Measurements from ENCODE around the gene DIAPH3.

Gene DIAPH3

DNA sequence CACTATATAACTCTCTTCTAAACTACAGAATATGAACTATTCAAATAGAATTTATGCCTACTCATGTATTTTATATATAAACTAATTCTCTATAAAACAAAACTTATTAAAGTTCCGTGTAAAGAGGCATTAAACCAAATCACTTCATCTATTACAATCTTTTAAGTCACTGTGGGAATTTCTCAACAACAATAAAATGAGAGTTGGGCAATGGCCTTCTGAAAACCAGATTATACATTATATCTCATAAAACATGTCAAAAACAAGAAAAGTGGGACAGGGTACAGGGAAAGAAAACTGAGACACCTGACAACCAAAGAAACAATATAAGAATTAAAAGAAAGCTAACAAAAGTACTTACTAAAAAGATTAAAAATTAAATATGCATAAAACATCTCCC is 145.2 kb downstream of the DIAPH3 start:
- DNase-seq, result no peak

DNA sequence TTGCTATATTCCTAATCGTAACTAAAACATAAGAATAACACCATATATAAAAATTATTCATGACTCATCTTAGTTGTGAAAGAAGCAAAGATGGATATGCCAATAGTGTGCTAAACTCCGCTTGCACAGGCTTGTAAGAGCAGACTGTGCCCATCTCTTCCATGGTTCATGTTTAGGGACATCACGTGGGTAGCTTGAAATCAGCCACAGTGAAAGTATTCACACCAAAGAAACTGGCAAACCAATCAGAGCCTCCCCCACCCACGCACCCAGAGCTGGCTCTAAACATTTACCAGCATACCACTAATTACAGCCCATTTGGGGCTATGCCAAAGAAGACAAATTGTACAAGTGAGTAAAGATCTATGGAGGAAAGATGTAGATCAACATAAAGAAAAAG is 147.5 kb downstream of the DIAPH3 start:
- DNase-seq, result no peak

GRCh38 chr13:60013166-60013565 is 150.6 kb downstream of the DIAPH3 start:
- DNase-seq, result no peak

DNA sequence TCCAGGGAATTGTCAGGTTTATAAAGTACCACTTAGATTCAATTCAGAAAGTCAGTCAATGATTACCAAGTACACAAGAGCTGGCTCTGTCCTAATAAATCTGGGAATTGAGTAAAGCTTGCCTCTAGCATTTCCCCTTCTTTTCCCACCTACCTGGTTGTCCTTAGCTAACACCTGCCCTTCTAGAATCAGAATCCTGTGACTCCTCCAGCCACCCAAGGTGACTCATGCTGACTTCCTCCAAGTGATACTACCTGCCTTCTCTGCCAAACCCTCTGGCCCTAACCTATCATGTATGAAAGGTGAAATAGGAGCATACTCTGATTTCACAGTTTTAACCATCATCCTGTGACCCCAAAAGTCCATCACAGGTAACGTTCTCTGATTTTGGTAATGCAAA is 151.2 kb downstream of the DIAPH3 start:
- DNase-seq, result peak; percentile 1

- peak; percentile 17 for DNase-seq
These were observed 154.2 kb downstream of the DIAPH3 start for GRCh38 chr13:60009300-60010253.

DNA sequence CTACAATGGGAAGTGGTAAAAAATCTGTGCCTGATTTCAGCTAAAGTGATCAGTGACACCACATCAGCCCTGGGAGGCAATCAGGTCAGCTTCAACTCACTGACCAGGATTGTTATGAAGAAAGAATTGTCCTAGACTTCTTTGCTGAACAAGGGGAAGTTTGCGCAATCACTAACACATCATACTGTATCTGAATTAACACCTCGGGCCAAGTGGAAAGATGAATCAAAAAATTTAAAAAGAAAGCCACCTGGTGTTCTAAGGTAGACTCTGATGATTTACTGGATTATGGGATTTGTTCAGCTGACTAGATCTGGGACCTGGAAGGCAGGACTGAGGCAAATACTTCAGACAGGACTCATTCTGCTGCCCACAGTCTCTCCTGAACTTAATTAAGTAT is 161.8 kb downstream of the DIAPH3 start:
- DNase-seq, result no peak

GRCh38 chr13:60000976-60001375 is 162.8 kb downstream of the DIAPH3 start:
- DNase-seq, result no peak

DNA sequence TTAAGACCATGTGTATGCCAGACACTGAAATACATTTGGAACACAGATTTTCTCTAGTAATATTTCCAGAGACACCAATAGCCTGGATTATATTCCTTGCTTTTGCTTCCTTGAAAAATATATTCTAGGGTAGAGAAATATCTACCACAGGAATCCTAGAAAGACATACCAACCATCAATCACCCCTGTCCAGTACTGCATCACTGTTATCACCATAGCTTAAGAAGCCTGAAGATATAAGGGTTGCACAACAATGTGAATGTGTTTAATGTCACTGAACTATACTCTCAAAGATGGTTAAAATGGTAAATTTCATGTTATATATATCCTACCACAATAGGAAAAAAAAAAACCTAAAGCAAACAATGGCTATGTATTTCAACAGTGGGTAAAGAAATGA is 163.6 kb downstream of the DIAPH3 start:
- no peak for DNase-seq

GRCh38 chr13:59997976-59998375 is 165.8 kb downstream of the DIAPH3 start:
- no peak for DNase-seq

DNA sequence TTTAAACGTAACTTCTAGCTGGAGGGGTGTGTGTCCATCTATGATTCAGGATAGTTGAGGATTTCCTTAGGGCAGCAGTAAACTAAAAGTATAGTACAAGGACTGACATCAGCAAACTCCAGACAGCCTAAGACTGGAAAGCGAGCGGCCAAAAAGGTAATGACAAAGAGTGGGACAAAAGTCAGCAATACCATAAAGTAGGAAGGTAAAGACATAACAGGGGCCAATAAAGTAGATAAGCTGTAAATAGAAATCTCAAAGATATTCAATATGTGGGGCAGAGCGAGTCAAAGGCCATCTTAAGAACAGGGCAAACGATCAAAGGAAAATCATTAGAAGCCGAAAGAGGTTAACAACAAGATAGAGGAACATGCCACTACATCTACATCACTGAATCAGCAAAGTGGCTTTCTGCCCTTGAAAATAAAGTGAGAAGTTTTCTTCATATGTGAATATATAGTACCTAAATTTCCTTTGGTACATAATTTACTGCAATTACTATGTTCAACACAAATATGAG is 167.2 kb downstream of the DIAPH3 start:
- DNase-seq, result no peak

DNA sequence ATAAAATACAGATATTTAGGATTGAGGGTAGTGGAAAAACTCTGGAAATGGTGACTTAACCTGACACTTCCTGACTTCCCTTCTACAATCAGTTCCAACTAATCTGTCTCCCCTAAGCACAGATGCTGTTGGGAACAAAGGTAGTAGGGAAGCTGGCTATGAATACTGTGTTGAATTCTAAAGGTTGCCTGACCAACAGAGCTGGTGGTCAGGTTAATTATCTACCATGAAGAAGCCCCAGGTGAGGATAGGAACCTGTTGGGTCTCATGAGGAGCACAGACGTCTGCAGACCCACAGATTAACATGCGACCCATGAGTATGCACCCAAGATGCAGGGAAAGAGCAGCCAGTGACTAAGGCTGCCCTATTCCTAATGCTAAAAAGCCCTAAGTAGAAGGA is 172.3 kb downstream of the DIAPH3 start:
- DNase-seq, result no peak

- no peak for DNase-seq
These were observed 180.9 kb downstream of the DIAPH3 start for GRCh38 chr13:59982631-59983382.

DNA sequence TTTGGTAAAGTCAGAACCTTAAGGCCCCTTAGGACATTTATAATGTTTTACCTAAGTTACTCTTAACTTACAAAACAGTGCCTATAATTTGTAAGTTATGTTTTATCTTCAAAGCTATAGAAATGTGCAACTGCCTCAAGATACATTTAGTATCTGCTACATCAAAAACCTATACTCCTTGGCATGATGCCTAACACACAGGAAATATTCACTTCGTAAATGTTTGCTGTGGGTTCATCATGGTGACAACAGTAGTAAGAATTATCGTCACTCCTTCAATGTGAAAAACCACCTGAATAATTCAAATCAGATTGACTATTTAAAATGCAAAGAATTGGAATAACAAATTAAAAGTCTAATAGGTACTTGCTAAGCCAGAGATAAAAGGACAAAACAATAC is 184.1 kb downstream of the DIAPH3 start:
- no peak for DNase-seq

DNA sequence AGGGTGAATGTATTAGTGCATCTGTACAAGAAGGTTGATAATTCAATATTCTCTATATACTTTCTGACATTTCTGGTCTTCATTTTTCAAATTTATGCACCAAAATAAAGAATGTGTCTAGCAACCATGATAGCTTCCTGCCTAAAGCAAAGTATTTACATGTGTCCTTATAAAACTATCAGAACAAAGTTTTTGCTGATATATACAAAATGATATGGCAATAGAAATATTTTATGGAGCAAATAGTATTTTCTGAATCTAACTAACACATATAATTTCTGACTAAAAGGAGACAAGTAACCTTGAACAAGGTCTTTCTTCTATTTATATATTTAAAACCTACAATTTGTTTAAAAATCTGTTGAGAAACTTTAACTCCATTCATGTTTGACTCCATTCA is 184.9 kb downstream of the DIAPH3 start:
- DNase-seq, result no peak

DNA sequence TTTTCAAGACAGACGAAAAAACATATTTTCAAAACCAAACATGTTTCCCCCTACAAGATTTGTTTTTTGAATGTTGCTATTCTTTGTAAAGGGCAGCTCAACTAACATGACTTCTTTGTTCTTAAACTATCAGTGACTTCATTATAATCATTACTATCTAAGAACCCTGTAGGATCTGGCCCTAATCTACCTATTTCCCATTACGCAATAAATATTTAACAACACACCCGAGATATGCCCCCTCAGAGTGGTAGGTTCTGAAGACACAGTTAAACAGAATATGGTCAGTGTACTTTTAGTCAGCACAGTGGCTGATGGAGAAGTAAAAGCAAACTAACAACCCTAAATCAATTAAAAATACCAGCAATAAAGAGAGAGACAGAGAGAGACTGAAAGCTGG is 186.9 kb downstream of the DIAPH3 start:
- DNase-seq, result no peak

GRCh38 chr13:59975807-59976435 is 187.8 kb downstream of the DIAPH3 start:
- no peak for DNase-seq

DNA sequence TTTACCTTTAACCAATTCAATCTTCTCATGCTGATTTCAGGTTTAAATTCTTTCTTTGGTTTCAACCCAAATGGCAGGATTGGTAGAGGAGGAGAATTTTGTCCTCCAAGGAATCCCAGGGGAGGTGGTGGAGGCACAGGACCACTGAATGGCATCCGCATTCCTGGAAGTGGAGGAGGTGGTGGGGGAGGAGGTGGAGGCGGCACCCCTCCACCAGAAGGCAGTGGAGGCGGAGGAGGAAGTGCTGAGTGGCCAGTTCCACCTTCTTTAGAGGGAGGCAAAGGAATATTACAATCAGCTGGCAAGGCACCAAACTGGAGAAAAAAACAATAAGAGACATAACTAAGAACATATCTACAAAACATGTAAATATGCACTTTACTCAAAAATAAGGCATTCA is 192.9 kb downstream of the DIAPH3 start:
- DNase-seq, result no peak

GRCh38 chr13:59963827-59964226 is 199.9 kb downstream of the DIAPH3 start:
- DNase-seq, result no peak

GRCh38 chr13:59963383-59963782 is 200.3 kb downstream of the DIAPH3 start:
- DNase-seq, result no peak

- no peak for DNase-seq
These were observed 201.4 kb downstream of the DIAPH3 start for GRCh38 chr13:59962343-59962742.

GRCh38 chr13:59960683-59961082 is 203.0 kb downstream of the DIAPH3 start:
- no peak for DNase-seq

DNA sequence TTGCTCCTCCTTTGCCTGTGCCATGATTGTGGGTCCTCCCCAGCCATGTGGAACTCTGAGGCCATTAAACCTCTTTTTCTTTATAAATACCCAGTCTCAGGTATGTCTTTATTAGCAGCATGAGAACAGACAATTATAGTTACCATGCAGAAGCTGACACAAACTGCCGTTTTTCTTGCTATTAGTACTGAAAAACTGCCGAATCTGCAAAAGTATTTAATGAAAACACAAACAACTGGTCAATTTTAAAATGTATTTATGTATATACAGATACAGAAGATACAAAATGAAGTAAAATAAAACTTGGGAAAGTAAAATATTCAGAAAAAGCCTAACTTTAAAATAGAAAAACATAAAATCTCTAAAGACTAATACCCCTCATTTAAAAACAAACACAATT is 206.3 kb downstream of the DIAPH3 start:
- DNase-seq, result no peak

DNA sequence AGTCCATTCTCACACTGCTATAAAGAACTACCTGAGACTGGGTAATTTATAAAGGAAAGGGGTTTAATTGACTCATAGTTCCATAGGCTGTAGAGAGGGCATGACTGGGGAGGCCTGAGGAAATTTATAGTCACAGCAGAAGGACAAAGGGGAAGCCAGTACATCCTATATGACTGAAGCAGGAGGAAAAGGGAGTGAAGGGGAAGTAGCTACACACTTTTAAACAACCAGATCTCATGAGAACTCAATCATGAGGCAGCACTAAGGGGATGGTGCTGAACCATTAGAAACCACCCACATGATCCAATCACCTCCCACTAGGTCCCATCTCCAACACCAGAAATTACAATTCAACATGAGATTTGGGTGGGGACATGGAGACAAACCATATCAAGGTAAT is 209.1 kb downstream of the DIAPH3 start:
- DNase-seq, result no peak

Data from NCI-H510A treated with DMSO at 0.1 percent for 48 hours (cell line).